ENCODE measurements around the gene ZNF503.

The ZNF503 gene

GRCh38 chr10:75429159-75429827 is 27.7 kb upstream of the ZNF503 start:
- H2BK15ac ChIP-seq (ENCODE audit: low read length), result no peak overlapping the region
- peaks cover 17 to 40% of the 10 kb centered on the region in 2 donors for H3K4me1 ChIP-seq (ENCODE audit: control insufficient read depth in 2 of 2, insufficient read depth in 1 of 2, low read depth in 1 of 2, low read length in 2 of 2)
- no peaks in the 10 kb centered on the region for H3K79me1 ChIP-seq (ENCODE audit: low read depth, low read length)
- peaks cover 0 to 38% (median 4%) of the 10 kb centered on the region in 3 experiments for H3K27me3 ChIP-seq (ENCODE audit: control insufficient read depth in 3 of 3, insufficient read depth in 3 of 3, low read depth in 1 of 3, low read length in 3 of 3)
- H3K23ac ChIP-seq (ENCODE audit: low read depth, low read length, poor library complexity), result no peak overlapping the region
- no peak overlapping the region for H4K8ac ChIP-seq (ENCODE audit: low read depth, low read length)
- H2BK12ac ChIP-seq (ENCODE audit: low read length), result no peak overlapping the region
- H3K36me3 ChIP-seq (replicated peaks in 1 of 2; ENCODE audit: control insufficient read depth in 2 of 2, insufficient read depth in 2 of 2, low read length in 2 of 2), result no peaks in the 10 kb centered on the region
- H3K18ac ChIP-seq (ENCODE audit: low read length), result no peak overlapping the region
- no peak for DNase-seq (ENCODE audit: low spot score)
- no peak overlapping the region for H3K4me3 ChIP-seq (ENCODE audit: low read length in 2 of 2)
- H2AK5ac ChIP-seq (ENCODE audit: low read depth, low read length), result no peak overlapping the region
- no peak overlapping the region for H3K27ac ChIP-seq (replicated peaks; ENCODE audit: low read length)
- H3K4ac ChIP-seq (ENCODE audit: low read length), result no peak overlapping the region
- H3K14ac ChIP-seq (ENCODE audit: low read length), result no peak overlapping the region
- no peak overlapping the region for H2BK120ac ChIP-seq (ENCODE audit: low read depth, low read length)
- WGBS, 2 donors (ENCODE audit: extremely low coverage in 2 of 2, insufficient read length in 2 of 2, insufficient replicate concordance in 1 of 2), result no CpG with 5 or more reads among the region's 5 CpGs
- H3K9ac ChIP-seq (ENCODE audit: low read depth, low read length, poor library complexity), result no peak overlapping the region
- no peak overlapping the region for H2AFZ ChIP-seq (ENCODE audit: low read length)
- H2BK5ac ChIP-seq (ENCODE audit: low read length), result no peak overlapping the region
- H3K4me2 ChIP-seq (ENCODE audit: insufficient read depth, low read length, poor library complexity, severe bottlenecking), result no peak overlapping the region
- no peaks in the 10 kb centered on the region for H3K9me3 ChIP-seq (replicated peaks in 1 of 2; ENCODE audit: control insufficient read depth in 2 of 2, insufficient read depth in 1 of 2, low read depth in 1 of 2, low read length in 2 of 2)
- no peak overlapping the region for H4K91ac ChIP-seq (ENCODE audit: low read depth, low read length, poor library complexity)

- no peak overlapping the region for H3K27ac ChIP-seq (replicated peaks; ENCODE audit: low read length)
- no peak overlapping the region for H2BK15ac ChIP-seq (ENCODE audit: low read length)
- H2AK5ac ChIP-seq (ENCODE audit: low read depth, low read length), result no peak overlapping the region
- no CpG with 5 or more reads among the region's 9 CpGs for WGBS, 2 donors (ENCODE audit: extremely low coverage in 2 of 2, insufficient read length in 2 of 2, insufficient replicate concordance in 1 of 2)
- H3K36me3 ChIP-seq (replicated peaks in 1 of 2; ENCODE audit: control insufficient read depth in 2 of 2, insufficient read depth in 2 of 2, low read length in 2 of 2), result no peaks in the 10 kb centered on the region
- no peaks in the 10 kb centered on the region for H3K79me1 ChIP-seq (ENCODE audit: low read depth, low read length)
- H4K8ac ChIP-seq (ENCODE audit: low read depth, low read length), result no peak overlapping the region
- no peak overlapping the region for H2BK120ac ChIP-seq (ENCODE audit: low read depth, low read length)
- H2AFZ ChIP-seq (ENCODE audit: low read length), result peak overlapping the region; percentile 7
- no peak overlapping the region for H2BK12ac ChIP-seq (ENCODE audit: low read length)
- H3K4ac ChIP-seq (ENCODE audit: low read length), result no peak overlapping the region
- H3K9me3 ChIP-seq (replicated peaks in 1 of 2; ENCODE audit: control insufficient read depth in 2 of 2, insufficient read depth in 1 of 2, low read depth in 1 of 2, low read length in 2 of 2), result no peaks in the 10 kb centered on the region
- H3K14ac ChIP-seq (ENCODE audit: low read length), result no peak overlapping the region
- DNase-seq (ENCODE audit: low spot score), result no peak
- H4K91ac ChIP-seq (ENCODE audit: low read depth, low read length, poor library complexity), result no peak overlapping the region
- no peak overlapping the region for H2BK5ac ChIP-seq (ENCODE audit: low read length)
- no peak overlapping the region for H3K23ac ChIP-seq (ENCODE audit: low read depth, low read length, poor library complexity)
- H3K27me3 ChIP-seq (ENCODE audit: control insufficient read depth in 3 of 3, insufficient read depth in 3 of 3, low read depth in 1 of 3, low read length in 3 of 3), result peaks cover 0 to 31% (median 4%) of the 10 kb centered on the region in 3 experiments
- no peak overlapping the region for H3K4me3 ChIP-seq (ENCODE audit: low read length in 2 of 2)
- no peak overlapping the region for H3K9ac ChIP-seq (ENCODE audit: low read depth, low read length, poor library complexity)
- no peak overlapping the region for H3K18ac ChIP-seq (ENCODE audit: low read length)
- H3K4me1 ChIP-seq (ENCODE audit: control insufficient read depth in 2 of 2, insufficient read depth in 1 of 2, low read depth in 1 of 2, low read length in 2 of 2), result peaks cover 17 to 40% of the 10 kb centered on the region in 2 donors
- H3K4me2 ChIP-seq (ENCODE audit: insufficient read depth, low read length, poor library complexity, severe bottlenecking), result no peak overlapping the region
These were observed 27.0 kb upstream of the ZNF503 start for GRCh38 chr10:75428434-75429158.

GRCh38 chr10:75427951-75428350 is 26.4 kb upstream of the ZNF503 start:
- H3K4me2 ChIP-seq (ENCODE audit: insufficient read depth, low read length, poor library complexity, severe bottlenecking), result no peak overlapping the region
- H3K4me1 ChIP-seq (ENCODE audit: control insufficient read depth in 2 of 2, insufficient read depth in 1 of 2, low read depth in 1 of 2, low read length in 2 of 2), result peaks cover 17 to 37% of the 10 kb centered on the region in 2 donors
- no peaks in the 10 kb centered on the region for H3K9me3 ChIP-seq (replicated peaks in 1 of 2; ENCODE audit: control insufficient read depth in 2 of 2, insufficient read depth in 1 of 2, low read depth in 1 of 2, low read length in 2 of 2)
- no peak overlapping the region for H2BK5ac ChIP-seq (ENCODE audit: low read length)
- no peaks in the 10 kb centered on the region for H3K79me1 ChIP-seq (ENCODE audit: low read depth, low read length)
- H3K14ac ChIP-seq (ENCODE audit: low read length), result no peak overlapping the region
- H3K4me3 ChIP-seq (ENCODE audit: low read length in 2 of 2), result no peak overlapping the region
- H2BK12ac ChIP-seq (ENCODE audit: low read length), result no peak overlapping the region
- no peak overlapping the region for H2BK15ac ChIP-seq (ENCODE audit: low read length)
- H4K91ac ChIP-seq (ENCODE audit: low read depth, low read length, poor library complexity), result no peak overlapping the region
- no peak overlapping the region for H3K18ac ChIP-seq (ENCODE audit: low read length)
- no peaks in the 10 kb centered on the region for H3K36me3 ChIP-seq (replicated peaks in 1 of 2; ENCODE audit: control insufficient read depth in 2 of 2, insufficient read depth in 2 of 2, low read length in 2 of 2)
- no peak overlapping the region for H3K23ac ChIP-seq (ENCODE audit: low read depth, low read length, poor library complexity)
- no peak overlapping the region for H4K8ac ChIP-seq (ENCODE audit: low read depth, low read length)
- H3K4ac ChIP-seq (ENCODE audit: low read length), result no peak overlapping the region
- H3K27ac ChIP-seq (replicated peaks; ENCODE audit: low read length), result no peak overlapping the region
- H2AK5ac ChIP-seq (ENCODE audit: low read depth, low read length), result no peak overlapping the region
- DNase-seq (ENCODE audit: low spot score), result no peak
- no peak overlapping the region for H3K9ac ChIP-seq (ENCODE audit: low read depth, low read length, poor library complexity)
- peak overlapping the region; percentile 7 for H2AFZ ChIP-seq (ENCODE audit: low read length)
- no CpG with 5 or more reads among the region's 3 CpGs for WGBS, 2 donors (ENCODE audit: extremely low coverage in 2 of 2, insufficient read length in 2 of 2, insufficient replicate concordance in 1 of 2)
- H2BK120ac ChIP-seq (ENCODE audit: low read depth, low read length), result no peak overlapping the region
- H3K27me3 ChIP-seq (ENCODE audit: control insufficient read depth in 3 of 3, insufficient read depth in 3 of 3, low read depth in 1 of 3, low read length in 3 of 3), result peaks cover 0 to 26% (median 4%) of the 10 kb centered on the region in 3 experiments

DNA sequence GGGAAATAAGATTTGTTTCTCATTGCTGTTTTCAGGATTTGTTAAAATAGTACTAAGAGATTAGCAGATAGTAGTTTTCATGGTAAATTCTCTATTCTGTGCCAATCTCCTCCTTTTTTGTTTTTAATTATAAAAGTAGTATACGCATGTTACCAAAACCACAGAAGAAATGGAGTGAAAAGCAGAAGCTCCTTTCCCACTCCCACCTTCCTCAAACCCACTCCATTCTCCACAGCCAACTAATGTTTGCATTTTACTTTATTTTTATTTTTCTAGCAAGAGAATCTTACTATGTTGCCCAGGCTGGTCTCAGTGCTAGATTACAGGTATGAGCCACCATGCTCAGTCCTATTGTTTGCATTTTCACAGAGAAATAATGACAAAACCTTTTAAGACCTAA is 25.3 kb upstream of the ZNF503 start:
- H3K9me3 ChIP-seq (replicated peaks in 1 of 2; ENCODE audit: control insufficient read depth in 2 of 2, insufficient read depth in 1 of 2, low read depth in 1 of 2, low read length in 2 of 2), result no peaks in the 10 kb centered on the region
- H3K27ac ChIP-seq (replicated peaks; ENCODE audit: low read length), result no peak overlapping the region
- H2BK5ac ChIP-seq (ENCODE audit: low read length), result no peak overlapping the region
- H3K23ac ChIP-seq (ENCODE audit: low read depth, low read length, poor library complexity), result no peak overlapping the region
- H3K4me2 ChIP-seq (ENCODE audit: insufficient read depth, low read length, poor library complexity, severe bottlenecking), result no peak overlapping the region
- no CpG with 5 or more reads among the region's 1 CpG for WGBS, 2 donors (ENCODE audit: extremely low coverage in 2 of 2, insufficient read length in 2 of 2, insufficient replicate concordance in 1 of 2)
- H3K4me3 ChIP-seq (ENCODE audit: low read length in 2 of 2), result no peak overlapping the region
- H3K79me1 ChIP-seq (ENCODE audit: low read depth, low read length), result no peaks in the 10 kb centered on the region
- no peak overlapping the region for H2BK120ac ChIP-seq (ENCODE audit: low read depth, low read length)
- H3K36me3 ChIP-seq (replicated peaks in 1 of 2; ENCODE audit: control insufficient read depth in 2 of 2, insufficient read depth in 2 of 2, low read length in 2 of 2), result no peaks in the 10 kb centered on the region
- no peak overlapping the region for H3K4ac ChIP-seq (ENCODE audit: low read length)
- no peak overlapping the region for H2AFZ ChIP-seq (ENCODE audit: low read length)
- H3K9ac ChIP-seq (ENCODE audit: low read depth, low read length, poor library complexity), result no peak overlapping the region
- H4K91ac ChIP-seq (ENCODE audit: low read depth, low read length, poor library complexity), result no peak overlapping the region
- H2AK5ac ChIP-seq (ENCODE audit: low read depth, low read length), result no peak overlapping the region
- no peak overlapping the region for H2BK15ac ChIP-seq (ENCODE audit: low read length)
- H3K27me3 ChIP-seq (ENCODE audit: control insufficient read depth in 3 of 3, insufficient read depth in 3 of 3, low read depth in 1 of 3, low read length in 3 of 3), result peaks cover 0 to 15% (median 4%) of the 10 kb centered on the region in 3 experiments
- no peak overlapping the region for H4K8ac ChIP-seq (ENCODE audit: low read depth, low read length)
- no peak for DNase-seq (ENCODE audit: low spot score)
- no peak overlapping the region for H2BK12ac ChIP-seq (ENCODE audit: low read length)
- no peak overlapping the region for H3K14ac ChIP-seq (ENCODE audit: low read length)
- no peak overlapping the region for H3K18ac ChIP-seq (ENCODE audit: low read length)
- peaks cover 17 to 34% of the 10 kb centered on the region in 2 donors for H3K4me1 ChIP-seq (ENCODE audit: control insufficient read depth in 2 of 2, insufficient read depth in 1 of 2, low read depth in 1 of 2, low read length in 2 of 2)
